Activated naive CD4-positive, alpha-beta T cell treated with anti-CD3 and anti-CD28 coated beads, Interleukin-2, amount 50 U/mL, for 24 hours (primary cell): ENCODE results near the gene OPN1MW3.
"Not testable (repeated sequence)": the region's sequence is repeated elsewhere in the genome, so short reads cannot be mapped to it uniquely, and the experiment has no call there.

Experiments used
- H3K27ac Mint-ChIP-seq: one replicate; pipeline ENCODE4 v1.8.0; 2021; ENCODE audit warnings: mild to moderate bottlenecking, mixed read lengths
- H3K27me3 Mint-ChIP-seq: one replicate; pipeline ENCODE4 v1.8.0; 2021; ENCODE audit warnings: mixed read lengths
- H3K36me3 Mint-ChIP-seq: one replicate; pipeline ENCODE4 v1.8.0; 2021; ENCODE audit warnings: mixed read lengths
- H3K4me1 Mint-ChIP-seq: one replicate; pipeline ENCODE4 v1.8.0; 2021; ENCODE audit warnings: mixed read lengths
- H3K4me3 Mint-ChIP-seq: one replicate; pipeline ENCODE4 v1.8.0; 2021; ENCODE audit warnings: mild to moderate bottlenecking, mixed read lengths
- H3K9me3 Mint-ChIP-seq: one replicate; pipeline ENCODE4 v1.8.0; 2021; ENCODE audit warnings: mixed read lengths

OPN1MW3 gene

DNA sequence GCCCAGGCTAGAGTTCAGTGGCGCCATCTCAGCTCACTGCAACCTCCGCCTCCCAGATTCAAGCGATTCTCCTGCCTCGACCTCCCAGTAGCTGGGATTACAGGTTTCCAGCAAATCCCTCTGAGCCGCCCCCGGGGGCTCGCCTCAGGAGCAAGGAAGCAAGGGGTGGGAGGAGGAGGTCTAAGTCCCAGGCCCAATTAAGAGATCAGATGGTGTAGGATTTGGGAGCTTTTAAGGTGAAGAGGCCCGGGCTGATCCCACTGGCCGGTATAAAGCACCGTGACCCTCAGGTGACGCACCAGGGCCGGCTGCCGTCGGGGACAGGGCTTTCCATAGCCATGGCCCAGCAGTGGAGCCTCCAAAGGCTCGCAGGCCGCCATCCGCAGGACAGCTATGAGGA lies at the start of gene OPN1MW3:
OPN1MW3 (plus strand) TSS at position 301 of the 400 bp plus-strand sequence; CDS start at position 339, 38 bp downstream.
- not testable (repeated sequence) for H3K9me3 Mint-ChIP-seq, H3K27me3 Mint-ChIP-seq, H3K4me1 Mint-ChIP-seq, H3K4me3 Mint-ChIP-seq, H3K36me3 Mint-ChIP-seq, H3K27ac Mint-ChIP-seq

GRCh38 chrX:154209670-154210418 lies 47.5 kb upstream of the OPN1MW3 start:
- H3K9me3 Mint-ChIP-seq, H3K4me1 Mint-ChIP-seq, H3K27me3 Mint-ChIP-seq, H3K36me3 Mint-ChIP-seq, H3K27ac Mint-ChIP-seq, H3K4me3 Mint-ChIP-seq: not testable (repeated sequence)

- not testable (repeated sequence) for H3K4me1 Mint-ChIP-seq, H3K4me3 Mint-ChIP-seq, H3K27me3 Mint-ChIP-seq, H3K9me3 Mint-ChIP-seq, H3K36me3 Mint-ChIP-seq, H3K27ac Mint-ChIP-seq
Observed at GRCh38 chrX:154211057-154211456, 46.3 kb upstream of the OPN1MW3 start.

DNA sequence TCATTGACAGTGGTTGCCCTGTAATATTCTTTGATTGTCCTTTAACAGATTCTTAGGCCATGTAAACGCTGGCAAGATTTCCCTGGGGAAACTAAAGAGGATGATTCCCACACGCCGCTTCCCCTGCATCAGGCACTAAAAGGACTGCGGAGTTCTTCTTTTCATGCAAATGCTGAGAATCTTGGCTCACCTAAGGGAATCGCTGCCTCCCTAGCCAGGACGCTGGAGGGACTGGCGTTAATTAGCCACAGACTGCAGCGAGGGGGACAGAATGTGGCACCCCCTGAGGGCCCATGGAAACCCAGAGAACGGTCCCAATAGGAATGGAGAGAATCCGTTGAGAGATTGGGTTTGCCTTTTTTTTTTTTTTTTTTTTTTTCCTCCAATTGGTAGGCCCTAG lies 45.9 kb upstream of the OPN1MW3 start:
- not testable (repeated sequence) for H3K27me3 Mint-ChIP-seq, H3K9me3 Mint-ChIP-seq, H3K36me3 Mint-ChIP-seq, H3K27ac Mint-ChIP-seq, H3K4me3 Mint-ChIP-seq, H3K4me1 Mint-ChIP-seq

DNA sequence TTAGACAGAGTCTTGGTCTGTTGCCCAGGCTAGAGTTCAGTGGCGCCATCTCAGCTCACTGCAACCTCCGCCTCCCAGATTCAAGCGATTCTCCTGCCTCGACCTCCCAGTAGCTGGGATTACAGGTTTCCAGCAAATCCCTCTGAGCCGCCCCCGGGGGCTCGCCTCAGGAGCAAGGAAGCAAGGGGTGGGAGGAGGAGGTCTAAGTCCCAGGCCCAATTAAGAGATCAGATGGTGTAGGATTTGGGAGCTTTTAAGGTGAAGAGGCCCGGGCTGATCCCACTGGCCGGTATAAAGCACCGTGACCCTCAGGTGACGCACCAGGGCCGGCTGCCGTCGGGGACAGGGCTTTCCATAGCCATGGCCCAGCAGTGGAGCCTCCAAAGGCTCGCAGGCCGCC lies 37.9 kb upstream of the OPN1MW3 start, which contains the start of gene OPN1MW2:
OPN1MW2 (plus strand) TSS at position 301 of the 400 bp plus-strand sequence; CDS start at position 361, 60 bp downstream.
- H3K27me3 Mint-ChIP-seq, H3K9me3 Mint-ChIP-seq, H3K27ac Mint-ChIP-seq, H3K4me1 Mint-ChIP-seq, H3K4me3 Mint-ChIP-seq, H3K36me3 Mint-ChIP-seq: not testable (repeated sequence)

GRCh38 chrX:154225292-154225691 lies 32.1 kb upstream of the OPN1MW3 start:
- not testable (repeated sequence) for H3K4me1 Mint-ChIP-seq, H3K27me3 Mint-ChIP-seq, H3K27ac Mint-ChIP-seq, H3K4me3 Mint-ChIP-seq, H3K36me3 Mint-ChIP-seq, H3K9me3 Mint-ChIP-seq

DNA sequence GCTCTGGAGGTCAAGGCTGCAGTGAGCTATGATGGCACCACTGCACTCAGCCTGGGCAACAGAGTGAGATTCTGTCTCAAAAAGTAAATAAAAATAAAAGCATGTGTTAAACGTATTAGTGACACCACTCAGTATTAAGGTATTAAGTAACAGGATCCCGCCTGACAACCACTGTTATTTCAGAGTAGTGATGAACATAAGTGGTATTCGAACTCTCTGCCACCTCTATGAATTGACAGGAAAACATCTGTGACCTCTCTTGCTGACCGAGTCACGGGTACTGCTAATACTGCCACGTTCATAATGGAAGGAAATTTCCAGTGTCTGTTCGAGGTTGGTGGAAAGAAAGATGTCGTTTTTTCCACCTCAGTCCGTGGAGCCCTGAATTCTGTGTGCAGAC lies 30.7 kb upstream of the OPN1MW3 start:
- H3K9me3 Mint-ChIP-seq, H3K4me1 Mint-ChIP-seq, H3K27ac Mint-ChIP-seq, H3K4me3 Mint-ChIP-seq, H3K27me3 Mint-ChIP-seq, H3K36me3 Mint-ChIP-seq: not testable (repeated sequence)

- not testable (repeated sequence) for H3K27me3 Mint-ChIP-seq, H3K4me1 Mint-ChIP-seq, H3K9me3 Mint-ChIP-seq, H3K27ac Mint-ChIP-seq, H3K4me3 Mint-ChIP-seq, H3K36me3 Mint-ChIP-seq
Observed at GRCh38 chrX:154231443-154231842, 25.9 kb upstream of the OPN1MW3 start.

GRCh38 chrX:154233620-154234019 lies 23.8 kb upstream of the OPN1MW3 start:
- H3K9me3 Mint-ChIP-seq, H3K27me3 Mint-ChIP-seq, H3K4me1 Mint-ChIP-seq, H3K27ac Mint-ChIP-seq, H3K36me3 Mint-ChIP-seq, H3K4me3 Mint-ChIP-seq: not testable (repeated sequence)

GRCh38 chrX:154238939-154239559 lies 18.3 kb upstream of the OPN1MW3 start:
- H3K4me3 Mint-ChIP-seq, H3K9me3 Mint-ChIP-seq, H3K4me1 Mint-ChIP-seq, H3K27me3 Mint-ChIP-seq, H3K36me3 Mint-ChIP-seq, H3K27ac Mint-ChIP-seq: not testable (repeated sequence)

DNA sequence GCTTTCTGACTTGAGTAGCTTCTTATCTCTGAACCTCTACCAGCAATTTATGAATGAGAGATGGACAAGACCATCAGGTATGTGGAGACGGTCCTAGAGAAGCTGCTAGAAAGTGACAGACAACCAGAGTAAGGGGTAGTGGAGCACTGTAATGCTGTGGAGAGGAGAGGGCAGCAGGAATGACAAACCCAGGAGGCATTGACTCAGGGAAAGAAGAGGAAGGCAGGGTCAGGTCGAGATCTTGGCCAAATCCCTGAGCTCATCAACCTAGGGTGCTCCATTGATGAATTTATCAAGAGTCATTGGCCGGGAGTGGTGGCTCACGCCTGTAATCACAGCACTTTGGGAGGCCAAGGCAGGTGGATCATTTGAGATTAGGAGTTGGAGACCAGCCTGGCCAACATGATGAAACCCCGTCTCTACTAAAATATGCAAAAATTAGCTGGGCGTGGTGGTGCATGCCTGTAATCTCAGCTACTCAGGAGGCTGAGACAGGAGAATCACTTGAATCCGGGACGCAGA lies 17.3 kb upstream of the OPN1MW3 start:
- H3K4me3 Mint-ChIP-seq, H3K36me3 Mint-ChIP-seq, H3K27ac Mint-ChIP-seq, H3K4me1 Mint-ChIP-seq, H3K27me3 Mint-ChIP-seq, H3K9me3 Mint-ChIP-seq: not testable (repeated sequence)

DNA sequence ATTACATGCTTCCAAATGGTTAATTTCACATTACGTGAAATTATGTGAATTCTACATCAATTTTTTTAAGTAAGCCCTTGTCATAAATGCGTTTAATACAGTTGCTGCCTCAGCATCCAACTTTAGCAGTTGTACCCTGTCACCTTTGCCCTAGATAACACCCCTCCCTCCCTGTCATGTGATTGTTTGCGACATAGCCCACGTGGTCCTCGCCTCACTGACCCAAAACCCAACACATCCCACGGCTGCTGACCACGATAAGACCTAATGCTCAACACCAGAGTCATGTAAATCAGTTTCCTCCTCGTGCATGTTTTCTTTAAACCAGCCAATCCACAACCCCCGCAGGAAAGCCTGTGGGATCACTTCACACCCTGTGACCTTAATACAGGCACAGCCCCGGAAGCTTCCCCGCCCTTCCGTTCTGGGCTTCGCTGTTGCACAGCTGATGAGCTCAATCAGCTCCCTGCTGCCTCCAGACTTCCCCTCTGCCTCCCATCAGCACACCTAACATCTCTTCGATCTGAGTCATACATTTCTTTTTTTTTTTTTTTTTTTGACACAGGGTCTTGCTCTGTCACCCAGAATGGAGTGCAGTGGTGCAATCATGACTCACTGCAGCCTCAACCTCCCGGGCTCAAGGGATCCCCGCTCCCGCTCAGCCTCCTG lies 9.9 kb upstream of the OPN1MW3 start:
- H3K27me3 Mint-ChIP-seq, H3K4me3 Mint-ChIP-seq, H3K36me3 Mint-ChIP-seq, H3K27ac Mint-ChIP-seq, H3K9me3 Mint-ChIP-seq, H3K4me1 Mint-ChIP-seq: not testable (repeated sequence)

DNA sequence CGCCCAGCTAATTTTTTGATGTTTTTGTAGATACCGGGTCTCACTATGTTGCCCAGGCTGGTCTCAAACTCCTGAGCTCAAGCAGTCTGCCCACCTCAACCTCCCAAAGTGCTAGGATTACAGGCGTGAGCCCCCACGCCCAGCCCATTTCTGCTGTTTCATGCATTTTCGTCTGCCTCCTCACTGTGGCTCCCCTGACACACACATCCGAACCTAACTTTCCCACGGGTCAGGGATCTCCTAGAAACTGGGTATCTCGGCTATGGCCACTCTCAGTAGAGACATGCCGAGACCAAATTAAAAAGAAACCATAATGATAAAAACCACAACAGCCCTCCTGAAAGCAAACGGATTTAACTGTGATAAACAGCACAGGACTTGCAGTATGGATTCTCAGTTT lies 9.3 kb upstream of the OPN1MW3 start:
- H3K27ac Mint-ChIP-seq, H3K4me1 Mint-ChIP-seq, H3K4me3 Mint-ChIP-seq, H3K9me3 Mint-ChIP-seq, H3K36me3 Mint-ChIP-seq, H3K27me3 Mint-ChIP-seq: not testable (repeated sequence)

DNA sequence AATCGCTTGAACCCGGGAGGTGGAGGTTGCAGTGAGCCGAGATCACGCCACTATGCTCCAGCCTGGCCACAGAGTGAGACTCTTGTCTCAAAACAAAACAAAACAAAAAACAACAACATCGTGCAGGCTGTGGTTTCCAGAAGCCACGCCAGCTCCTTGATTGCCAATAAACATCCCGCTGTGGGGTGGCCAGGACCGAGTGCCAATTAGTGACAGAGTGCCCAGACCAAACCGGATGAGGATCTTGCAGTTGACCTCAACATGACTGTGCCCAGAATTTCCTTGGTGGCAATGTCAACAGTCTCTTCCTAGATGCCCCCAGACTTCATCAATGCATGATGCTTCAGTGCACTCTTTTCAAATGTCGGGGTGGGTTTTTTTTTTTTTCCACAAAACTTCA lies 1.3 kb downstream of the OPN1MW3 start:
- H3K27ac Mint-ChIP-seq, H3K4me1 Mint-ChIP-seq, H3K9me3 Mint-ChIP-seq, H3K4me3 Mint-ChIP-seq, H3K27me3 Mint-ChIP-seq, H3K36me3 Mint-ChIP-seq: not testable (repeated sequence)

GRCh38 chrX:154263072-154263471 lies 5.7 kb downstream of the OPN1MW3 start:
- H3K4me1 Mint-ChIP-seq = not testable (repeated sequence)

GRCh38 chrX:154269245-154269644 lies 11.9 kb downstream of the OPN1MW3 start:
- not testable (repeated sequence) for H3K4me3 Mint-ChIP-seq, H3K27me3 Mint-ChIP-seq, H3K36me3 Mint-ChIP-seq, H3K27ac Mint-ChIP-seq, H3K9me3 Mint-ChIP-seq, H3K4me1 Mint-ChIP-seq

More at GRCh38 chrX:154263072-154263471, 5.7 kb downstream of the OPN1MW3 start:
- H3K27me3 Mint-ChIP-seq, H3K9me3 Mint-ChIP-seq, H3K4me3 Mint-ChIP-seq, H3K36me3 Mint-ChIP-seq, H3K27ac Mint-ChIP-seq: not testable (repeated sequence)
